Islet of Langerhans (tissue), 1 donor: ENCODE results near the gene HS3ST2.
"Not testable (repeated sequence)": the region's sequence is repeated elsewhere in the genome, so short reads cannot be mapped to it uniquely, and the experiment has no call there.

Experiments used
- FAIRE-seq: peaks from one replicate; lab custom pipeline; 2011; peaks lifted over from hg19 to GRCh38; lab: Jason Lieb, UNC

HS3ST2 gene

DNA sequence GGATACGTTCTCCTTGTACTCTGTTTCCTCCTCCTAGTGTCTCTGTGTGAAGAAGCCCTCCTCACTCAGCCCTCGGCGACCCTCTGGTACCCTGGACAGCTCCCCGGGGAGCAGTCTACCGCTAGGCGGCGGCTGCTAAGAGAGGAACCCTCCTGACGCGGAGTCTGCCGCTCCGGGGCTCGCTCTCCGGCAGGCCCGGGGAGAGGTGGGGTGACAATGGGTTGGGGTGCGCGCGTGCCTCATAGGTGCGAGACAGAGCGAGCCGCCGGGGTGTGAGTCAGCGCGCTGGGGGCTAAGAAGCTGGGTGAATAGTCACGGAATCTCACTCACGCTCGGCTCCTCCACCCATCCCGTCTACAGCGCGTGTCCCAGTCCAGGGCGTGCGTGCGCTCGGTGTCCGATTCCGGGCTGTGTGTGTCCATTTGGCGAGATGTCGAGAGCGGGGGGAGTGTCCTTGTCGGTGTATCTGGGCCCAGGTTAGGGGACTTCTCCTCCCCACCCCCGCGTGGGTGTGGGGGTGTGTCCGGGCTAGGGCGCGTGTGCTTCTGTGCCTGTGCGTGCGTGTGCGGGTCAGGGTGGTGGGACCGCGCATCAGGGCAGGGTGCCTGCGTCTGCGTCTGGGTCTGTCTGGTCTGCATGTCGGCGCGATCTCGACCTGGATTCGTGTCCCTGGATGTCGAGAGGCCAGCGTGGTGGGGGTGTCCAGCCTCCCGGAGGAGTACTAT is 577 bp upstream of the HS3ST2 start:
- FAIRE-seq: no peak

DNA sequence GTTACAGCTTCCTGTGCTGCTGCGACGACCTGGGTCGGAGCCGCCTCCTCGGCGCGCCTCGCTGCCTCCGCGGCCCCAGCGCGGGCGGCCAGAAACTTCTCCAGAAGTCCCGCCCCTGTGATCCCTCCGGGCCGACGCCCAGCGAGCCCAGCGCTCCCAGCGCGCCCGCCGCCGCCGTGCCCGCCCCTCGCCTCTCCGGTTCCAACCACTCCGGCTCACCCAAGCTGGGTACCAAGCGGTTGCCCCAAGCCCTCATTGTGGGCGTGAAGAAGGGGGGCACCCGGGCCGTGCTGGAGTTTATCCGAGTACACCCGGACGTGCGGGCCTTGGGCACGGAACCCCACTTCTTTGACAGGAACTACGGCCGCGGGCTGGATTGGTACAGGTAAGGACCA is 746 bp downstream of the HS3ST2 start:
- FAIRE-seq: no peak

DNA sequence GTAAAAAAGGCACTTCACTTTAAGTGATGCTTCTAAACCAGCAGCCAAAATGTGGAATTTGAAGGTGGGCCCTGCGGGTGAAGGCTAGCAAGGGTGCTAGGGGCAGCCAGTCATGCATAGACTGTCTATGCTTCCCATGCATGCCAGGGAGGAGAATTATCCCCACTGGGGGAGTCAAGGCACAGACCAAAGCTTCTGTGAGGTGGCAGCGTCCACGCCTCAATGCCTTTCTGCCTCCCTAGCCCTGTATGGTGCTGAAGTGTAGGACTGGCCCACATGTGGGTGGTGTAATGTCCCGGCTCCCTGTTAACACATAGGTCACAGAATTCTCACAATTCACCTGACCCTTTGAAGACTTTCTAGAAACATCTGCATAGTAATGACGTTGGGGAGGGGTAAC is 1.9 kb downstream of the HS3ST2 start:
- no peak for FAIRE-seq

DNA sequence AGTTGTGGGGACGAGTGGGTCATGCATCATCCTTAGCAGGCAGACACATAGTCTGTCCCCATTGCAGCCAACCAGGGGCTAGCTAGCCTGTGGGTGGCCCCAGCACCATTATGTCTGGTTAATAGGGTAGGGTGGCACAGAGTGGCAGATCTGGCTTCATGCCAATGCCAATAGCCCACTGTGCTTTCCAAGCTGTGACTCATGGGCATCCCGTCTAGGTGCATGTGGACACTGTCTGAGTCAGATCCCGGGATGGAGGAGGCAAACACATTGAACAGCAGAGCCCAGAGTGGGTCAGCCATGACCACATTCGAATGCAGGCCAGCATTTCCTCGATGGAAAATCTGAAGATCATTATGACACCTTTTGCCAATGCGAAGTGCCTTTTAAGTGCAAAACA is 2.5 kb downstream of the HS3ST2 start:
- no peak for FAIRE-seq

DNA sequence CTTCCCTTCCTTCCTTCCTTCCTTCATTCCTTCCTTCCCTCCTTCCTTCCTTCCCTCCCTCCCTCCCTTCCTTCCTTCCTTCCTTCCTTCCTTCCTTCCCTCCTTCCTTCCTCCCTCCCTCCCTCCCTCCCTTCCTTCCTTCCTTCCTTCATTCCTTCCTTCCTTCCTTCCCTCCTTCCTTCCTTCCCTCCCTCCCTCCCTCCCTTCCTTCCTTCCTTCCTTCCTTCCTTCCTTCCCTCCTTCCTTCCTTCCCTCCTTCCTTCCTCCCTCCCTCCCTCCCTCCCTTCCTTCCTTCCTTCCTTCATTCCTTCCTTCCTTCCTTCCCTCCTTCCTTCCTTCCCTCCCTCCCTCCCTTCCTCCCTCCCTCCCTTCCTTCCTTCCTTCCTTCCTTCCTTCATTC is 4.8 kb downstream of the HS3ST2 start:
- FAIRE-seq: not testable (repeated sequence)

DNA sequence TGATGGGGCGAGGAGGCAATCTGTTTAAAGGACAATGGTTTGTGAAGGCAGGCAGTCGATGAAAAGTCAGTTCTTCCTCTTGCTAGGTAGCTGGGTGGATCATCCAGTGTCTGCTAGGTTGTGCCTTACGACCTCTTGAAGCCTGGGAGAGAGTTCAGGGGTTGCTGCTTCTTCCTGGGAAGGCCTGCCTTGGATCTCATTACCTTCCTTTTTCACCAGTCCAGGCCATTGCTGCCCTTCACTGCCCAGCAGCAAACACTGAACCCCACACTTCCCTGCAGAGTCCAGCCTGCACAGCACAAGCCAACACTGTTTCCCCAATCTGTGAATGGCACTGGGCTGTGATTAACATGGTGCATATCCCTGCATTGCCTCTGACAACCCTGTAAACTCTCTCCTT is 24.7 kb downstream of the HS3ST2 start:
- FAIRE-seq: no peak

DNA sequence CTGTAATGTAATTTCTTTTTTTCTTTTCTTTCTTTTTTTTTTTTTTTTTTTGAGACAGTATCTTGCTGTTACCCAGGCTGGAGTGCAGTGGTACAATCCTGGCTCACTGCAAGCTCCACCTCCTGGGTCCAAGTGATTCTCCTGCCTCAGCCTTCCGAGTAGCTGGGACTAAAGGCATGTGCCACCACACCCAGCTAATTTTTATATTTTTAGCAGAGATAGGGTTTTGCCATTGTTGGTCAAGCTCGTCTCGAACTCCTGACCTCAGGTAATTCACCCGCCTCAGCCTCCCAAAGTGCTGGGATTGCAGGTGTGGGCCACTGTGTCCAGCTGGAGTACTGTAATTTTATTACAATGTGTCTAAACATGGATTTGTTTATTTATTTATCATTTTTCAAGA is 28.1 kb downstream of the HS3ST2 start:
- FAIRE-seq: not testable (repeated sequence)

DNA sequence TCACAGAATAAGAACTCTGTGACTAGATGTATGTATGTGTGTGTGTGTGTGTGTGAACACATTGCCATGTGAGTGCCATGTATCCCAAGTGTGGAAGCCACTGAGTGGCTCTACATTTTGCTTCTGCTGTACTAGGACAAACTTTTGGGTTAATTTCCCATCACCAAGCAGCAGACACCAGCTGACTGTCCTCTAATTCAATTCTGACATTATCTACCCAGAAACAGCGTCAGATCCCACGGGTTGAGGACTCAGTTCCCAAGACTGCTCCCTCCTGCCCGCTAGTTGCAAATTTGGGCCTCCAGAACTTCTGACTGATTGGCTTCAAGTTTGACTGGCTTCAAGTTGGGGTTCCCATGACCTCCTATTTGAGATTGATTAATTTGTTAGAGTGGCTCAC is 29.2 kb downstream of the HS3ST2 start:
- FAIRE-seq: no peak

DNA sequence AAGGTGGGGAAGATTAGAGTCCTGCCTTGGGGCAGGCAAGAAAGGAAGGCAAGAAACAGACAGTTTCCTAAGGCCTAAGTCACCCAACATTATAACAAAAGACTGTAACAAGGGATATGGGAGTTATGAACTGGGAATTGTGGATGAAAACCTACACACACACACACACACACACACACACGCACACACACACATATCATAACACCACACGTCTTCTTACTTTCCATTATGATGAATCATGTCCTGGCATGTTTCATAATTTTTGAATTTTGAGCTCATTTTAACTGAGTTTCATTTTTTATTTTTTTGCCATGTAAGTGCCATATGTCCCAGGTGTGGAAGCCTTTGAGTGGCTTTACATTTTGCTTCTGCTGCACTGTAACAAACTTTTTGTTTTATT is 29.9 kb downstream of the HS3ST2 start:
- FAIRE-seq: no peak

DNA sequence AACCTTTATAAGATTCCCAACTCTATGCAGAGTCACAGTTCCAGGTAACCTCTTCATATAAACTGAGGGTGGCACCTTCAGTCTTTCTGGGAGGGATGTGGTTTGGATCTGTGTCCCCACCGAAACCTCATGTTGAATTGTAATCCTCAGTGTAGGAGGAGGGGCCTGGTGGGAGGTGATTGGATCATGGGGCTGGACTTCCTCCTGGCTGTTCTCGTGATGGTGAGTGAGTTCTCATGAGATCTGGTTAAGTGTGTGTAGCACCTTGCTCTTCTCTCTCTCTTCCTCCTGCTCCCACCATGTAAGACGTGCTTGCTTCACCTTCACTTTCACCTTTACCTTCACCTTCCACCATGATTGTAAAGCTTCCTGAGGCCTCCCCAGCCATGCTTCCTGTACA is 30.5 kb downstream of the HS3ST2 start:
- FAIRE-seq: no peak

DNA sequence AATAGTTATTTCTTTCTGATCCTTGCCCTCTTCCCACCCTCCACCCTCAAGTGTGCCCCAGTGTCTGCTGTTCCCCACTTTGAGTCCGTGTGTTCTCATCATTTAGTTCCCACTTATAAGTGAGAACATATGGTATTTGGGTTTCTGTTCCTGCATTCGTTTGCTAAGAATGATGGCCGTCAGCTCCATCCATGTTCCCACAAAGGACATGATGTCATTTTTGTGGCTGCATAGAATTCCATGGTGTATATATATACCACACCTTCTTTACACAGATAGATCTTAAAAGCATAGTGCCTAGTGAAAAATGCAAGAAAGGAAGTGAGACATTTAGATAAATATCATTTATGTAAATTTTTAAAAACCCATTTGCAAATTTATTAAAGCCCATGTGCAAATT is 33.1 kb downstream of the HS3ST2 start:
- FAIRE-seq: no peak

DNA sequence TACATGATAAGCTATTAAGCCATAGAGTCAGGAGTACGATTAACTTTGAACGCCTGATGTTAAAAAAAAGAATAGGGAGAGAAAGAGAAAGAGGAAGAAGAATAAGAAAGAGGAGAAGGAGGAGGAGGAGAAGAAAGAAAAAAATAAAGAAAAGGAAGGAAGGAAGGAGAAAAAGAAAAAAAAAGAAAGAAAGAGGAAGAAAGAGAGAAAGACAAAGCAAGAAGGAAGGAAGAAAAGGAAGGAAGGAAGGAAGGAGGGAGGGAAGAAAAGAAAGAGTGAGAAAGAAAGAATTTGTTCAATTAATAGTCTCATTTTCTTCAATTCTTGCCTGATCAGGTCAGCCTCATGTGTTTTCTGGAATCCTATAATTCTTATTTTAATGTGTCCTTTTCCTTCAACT is 33.7 kb downstream of the HS3ST2 start:
- no peak for FAIRE-seq

DNA sequence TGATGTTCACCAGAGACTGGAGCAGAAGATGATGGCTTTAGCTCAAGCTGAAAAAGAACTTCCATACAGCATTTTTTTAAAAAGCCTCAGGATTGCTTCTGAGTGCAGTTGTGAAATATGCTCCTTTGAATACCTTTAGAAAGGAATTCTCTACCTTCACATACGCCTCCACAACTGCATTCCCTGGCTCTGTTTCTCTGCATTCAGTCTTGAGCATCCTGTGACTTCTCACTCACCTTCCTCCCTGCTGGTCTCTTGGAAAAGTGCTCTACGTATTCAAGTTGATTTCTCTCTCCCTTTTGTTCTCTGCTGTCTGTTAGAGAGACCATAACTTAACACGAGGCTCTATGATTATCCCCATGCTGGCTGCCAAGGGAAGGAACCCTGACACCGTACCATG is 34.5 kb downstream of the HS3ST2 start:
- no peak for FAIRE-seq

DNA sequence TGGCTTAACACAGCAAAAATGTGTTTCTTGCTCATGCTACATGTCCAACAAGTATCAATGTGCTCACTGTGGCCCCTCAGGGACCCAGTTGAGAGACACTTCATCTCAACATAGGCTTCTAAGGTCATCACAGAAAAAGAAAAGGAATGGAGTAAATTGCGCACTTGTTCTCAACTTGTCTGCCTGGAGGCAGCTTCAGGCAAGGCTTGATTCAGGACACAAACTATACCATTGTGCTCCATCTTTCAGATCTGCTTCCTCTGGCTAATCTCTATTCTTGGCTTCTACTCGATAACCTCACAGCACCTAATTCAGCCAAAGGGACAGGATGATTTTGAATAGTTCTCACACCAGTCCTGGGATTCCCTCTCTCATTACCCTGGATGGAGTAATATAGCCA is 35.6 kb downstream of the HS3ST2 start:
- no peak for FAIRE-seq

DNA sequence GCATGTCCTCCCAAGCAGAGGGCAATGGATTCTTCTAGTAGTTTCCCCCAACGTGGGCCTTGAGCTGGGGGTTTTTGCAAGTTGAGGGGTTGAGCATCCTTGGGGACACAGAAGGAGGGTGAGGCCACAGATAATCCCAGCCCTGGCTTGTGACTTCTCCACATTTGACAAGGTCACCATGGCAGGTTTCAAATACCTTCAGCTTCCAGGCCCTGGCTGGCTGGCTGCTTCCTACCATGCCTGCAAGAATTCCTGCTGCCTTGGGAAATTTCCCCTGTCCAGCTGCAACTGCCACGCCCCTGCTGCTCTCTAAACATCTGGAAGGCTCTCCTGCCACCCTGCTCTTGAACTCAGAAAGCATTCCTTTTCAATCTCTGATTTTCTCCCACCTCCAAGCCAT is 41.3 kb downstream of the HS3ST2 start:
- no peak for FAIRE-seq

DNA sequence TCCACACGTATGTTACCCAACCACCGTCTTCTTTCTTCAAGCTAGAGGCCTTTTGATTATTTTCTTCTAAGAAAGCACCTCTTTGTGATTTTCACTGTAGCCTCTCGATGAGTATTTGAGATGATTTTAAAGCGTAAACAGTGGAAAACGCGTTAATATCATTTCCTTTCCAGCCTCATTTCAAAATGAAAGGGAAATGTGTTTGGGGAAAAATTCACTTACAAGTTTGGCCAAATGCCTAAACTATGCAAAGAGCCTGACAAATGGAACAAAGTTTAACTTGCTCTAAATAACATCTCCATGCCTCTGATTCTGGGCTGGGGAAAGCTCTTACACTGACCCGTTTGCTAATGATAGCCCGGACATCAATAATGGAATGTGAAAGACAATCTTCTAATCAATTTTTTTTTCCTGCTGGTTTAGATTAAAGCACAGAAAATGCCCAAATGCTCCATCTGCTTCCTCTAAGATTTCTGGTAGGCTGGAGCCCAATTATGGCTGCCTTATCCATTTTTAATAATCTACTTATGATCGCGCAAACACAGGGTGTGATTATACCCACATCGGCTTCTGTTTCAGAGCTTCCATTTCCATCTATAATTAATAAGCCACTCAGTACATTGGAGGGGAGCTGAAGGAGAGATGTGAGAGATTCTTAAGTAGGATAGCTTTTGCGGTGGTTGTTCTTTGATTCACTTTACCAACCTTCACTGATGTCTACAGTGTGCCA is 43.5 kb downstream of the HS3ST2 start:
- FAIRE-seq: no peak

DNA sequence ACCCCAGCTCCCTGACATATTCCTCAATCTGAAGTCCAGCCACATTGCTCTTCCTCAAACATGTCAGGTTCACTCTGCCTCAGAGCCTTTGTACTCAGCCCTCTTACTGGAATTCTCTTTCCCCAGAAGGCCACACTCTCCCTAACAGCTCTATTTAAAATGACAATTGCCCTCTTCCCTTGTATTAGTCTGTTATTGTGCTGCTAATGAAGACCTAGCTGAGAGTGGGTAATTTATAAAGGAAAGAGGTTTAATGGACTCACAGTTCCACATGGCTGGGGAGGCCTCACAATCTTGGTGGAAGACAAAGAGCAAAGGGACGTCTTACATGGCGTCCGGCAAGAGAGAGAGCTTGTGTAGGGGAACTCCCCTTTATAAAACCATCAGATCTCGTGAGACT is 46.0 kb downstream of the HS3ST2 start:
- FAIRE-seq: no peak

DNA sequence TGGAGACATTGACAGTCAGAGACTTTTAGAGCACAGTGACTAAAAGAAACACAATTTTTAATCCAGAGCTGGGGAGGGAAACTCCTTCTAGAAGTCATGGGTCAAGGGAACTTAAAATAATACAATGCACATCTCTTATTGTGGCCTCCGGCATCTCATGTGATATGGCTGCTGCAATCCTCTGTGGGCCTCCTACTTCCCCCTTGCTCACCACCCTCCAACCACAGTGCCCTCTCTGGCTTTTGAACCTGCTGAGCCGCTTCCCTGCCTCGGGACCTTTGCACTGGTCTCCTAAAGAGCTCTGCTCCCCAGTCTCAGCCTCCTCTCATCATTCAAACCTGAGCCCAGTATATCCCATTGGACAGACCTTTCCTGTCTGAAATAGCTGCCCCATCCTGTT is 47.6 kb downstream of the HS3ST2 start:
- no peak for FAIRE-seq

DNA sequence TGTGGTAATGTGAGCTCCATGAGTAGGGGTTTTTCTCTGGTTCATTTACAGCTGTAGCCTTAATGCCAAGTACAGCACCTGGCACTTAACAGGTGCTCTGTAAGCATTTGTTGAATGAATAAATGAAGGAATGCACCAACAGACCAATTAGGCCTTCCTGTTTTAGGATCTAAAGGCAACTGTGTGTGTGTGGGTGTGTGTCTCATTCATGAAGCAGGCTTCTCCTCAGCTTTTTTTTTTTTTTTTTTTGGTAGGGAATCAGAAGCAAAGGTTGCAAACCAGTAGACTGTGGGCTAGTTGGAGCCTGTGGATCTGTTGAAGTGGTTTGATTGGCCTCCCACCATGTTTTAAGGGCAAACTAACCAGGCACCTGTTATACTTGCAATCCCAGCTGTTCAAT is 48.1 kb downstream of the HS3ST2 start:
- FAIRE-seq: no peak

DNA sequence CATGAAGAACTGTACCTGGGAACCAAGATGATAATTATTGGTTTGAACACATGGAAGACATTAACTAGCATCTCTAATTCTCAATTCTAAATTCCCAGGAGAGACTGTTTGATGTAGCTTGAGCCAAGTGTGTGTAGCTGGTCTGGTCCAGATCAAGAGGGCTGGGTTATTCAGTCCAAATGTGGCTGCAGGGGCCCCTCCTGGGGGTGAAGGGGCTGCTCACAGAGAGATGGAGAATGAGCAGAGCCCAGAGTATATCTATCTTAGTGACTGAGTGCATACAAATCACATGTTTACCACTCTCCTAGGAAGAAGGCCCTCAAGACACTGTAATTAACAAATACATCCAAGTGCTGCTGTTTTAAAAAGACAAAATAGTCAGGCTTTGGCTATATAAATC is 50.4 kb downstream of the HS3ST2 start:
- no peak for FAIRE-seq

DNA sequence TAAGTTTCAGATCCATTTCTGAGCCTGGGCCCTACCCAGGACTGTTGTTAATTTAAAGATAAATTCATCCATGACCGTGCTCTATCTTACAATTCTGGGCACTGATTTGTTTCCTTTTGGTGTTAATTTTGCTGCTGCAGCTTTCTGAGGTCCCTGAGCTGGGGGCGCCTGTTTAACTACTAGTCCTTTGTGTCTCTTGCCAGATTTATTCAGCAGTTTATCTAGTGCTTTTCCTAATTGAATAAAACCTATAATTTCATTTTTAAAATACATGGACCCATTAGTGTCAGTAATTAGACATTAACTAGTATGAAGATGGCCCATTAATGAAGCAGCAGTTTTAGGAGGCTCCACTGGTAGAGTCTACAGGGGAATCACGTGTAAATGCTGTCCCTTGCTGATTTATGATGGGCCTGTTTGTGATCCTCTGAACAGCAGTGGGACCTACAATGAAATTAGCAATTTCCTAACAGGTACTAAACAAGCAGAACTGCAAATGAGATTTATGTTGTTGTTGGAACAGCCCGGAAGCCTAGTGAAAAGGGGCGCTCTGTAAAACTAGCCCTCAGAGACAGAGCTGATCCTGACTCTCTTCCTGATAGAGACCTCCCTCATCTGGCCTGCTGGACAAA is 54.7 kb downstream of the HS3ST2 start:
- no peak for FAIRE-seq

DNA sequence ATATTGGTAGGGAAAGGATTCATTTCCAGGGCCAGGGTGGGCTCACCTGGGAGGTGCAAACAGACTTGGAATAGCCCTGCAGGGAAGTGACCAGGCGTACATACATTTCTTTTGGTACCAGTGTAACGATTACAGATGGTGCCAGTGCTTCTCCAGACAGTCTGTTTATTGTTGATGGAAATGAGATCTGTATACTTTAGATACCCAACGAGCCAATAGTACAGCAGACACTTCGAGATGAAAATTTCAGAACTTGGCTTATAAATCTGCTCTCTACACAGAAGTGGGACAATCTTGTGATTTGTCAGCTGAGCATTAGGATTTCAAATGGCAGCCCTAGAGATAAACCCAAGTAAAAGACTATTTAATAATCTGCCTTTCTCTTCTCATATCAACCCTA is 57.9 kb downstream of the HS3ST2 start:
- FAIRE-seq: no peak

DNA sequence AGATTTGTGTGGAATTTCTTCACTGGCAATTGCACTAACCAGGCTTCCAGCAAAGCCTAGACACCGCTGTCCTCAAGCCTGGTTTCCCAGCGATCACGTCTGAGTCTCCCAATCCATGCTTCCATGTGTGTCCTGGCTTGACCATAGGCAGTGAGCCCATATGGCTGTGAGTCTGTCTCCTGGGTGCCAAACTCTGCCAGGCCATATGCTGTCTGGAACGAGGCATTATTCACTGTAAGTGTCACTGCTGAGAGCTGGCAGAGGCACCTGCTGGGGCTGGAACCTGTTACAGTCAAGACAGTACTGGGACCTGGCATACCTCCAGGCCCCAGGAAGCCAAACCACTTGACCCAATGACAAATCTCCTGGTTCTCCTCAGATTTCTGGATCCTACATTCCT is 60.4 kb downstream of the HS3ST2 start:
- no peak for FAIRE-seq

DNA sequence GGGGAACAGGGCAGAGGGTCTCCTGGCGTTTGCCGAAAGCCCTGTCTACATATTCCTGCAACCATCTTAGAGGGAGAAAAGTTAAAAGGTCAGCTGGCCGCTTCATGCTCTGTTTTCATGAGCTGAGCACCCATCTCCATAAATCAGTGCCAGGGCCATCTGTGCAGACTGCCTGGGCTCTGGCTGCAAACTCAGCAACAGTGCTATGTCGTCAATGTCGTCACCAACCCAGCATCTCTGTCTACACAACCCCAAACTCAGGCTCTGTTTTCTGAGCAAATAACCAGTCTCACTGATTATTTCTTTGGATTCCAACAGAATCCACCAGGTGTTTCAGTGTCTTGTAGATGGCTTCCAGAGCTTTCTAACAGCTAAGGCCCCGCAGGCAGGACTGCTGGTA is 65.0 kb downstream of the HS3ST2 start:
- FAIRE-seq: no peak
